Measurements from ENCODE around the gene HMGCL.

Gene HMGCL

GRCh38 chr1:23772854-23773242 lies 52.4 kb downstream of the HMGCL start:
- no peak for DNase-seq

GRCh38 chr1:23772049-23772853 lies 53.0 kb downstream of the HMGCL start:
- peak; percentile 90 for DNase-seq

GRCh38 chr1:23768733-23769132 lies 56.5 kb downstream of the HMGCL start:
- DNase-seq = no peak

GRCh38 chr1:23763041-23763577 lies 62.1 kb downstream of the HMGCL start:
- no peak for DNase-seq

GRCh38 chr1:23759277-23759676 lies 66.0 kb downstream of the HMGCL start:
- no peak for DNase-seq

- no peak for DNase-seq
These were observed 67.4 kb downstream of the HMGCL start for GRCh38 chr1:23757812-23758211.

GRCh38 chr1:23756676-23757075 lies 68.6 kb downstream of the HMGCL start:
- no peak for DNase-seq

- DNase-seq = no peak
These were observed 72.3 kb downstream of the HMGCL start for GRCh38 chr1:23752909-23753308.

All from hematopoietic multipotent progenitor cell treated with erythropoietin and hydrocortisone succinate and interleukin-3 and kit ligand, for 8 days (in vitro differentiated cells).